ENCODE data around the gene MMP24.
A peak's percentile ranks its signal among the peaks of the same experiment; 100 is the strongest.

MMP24 gene

GRCh38 chr20:35293303-35294292 is 67.1 kb downstream of the MMP24 start:
- DNase-seq (ENCODE audit: low read depth in 2 of 2) = no peak

GRCh38 chr20:35294293-35294685 is 67.8 kb downstream of the MMP24 start:
- DNase-seq (ENCODE audit: low read depth in 2 of 2) = no peak

DNA sequence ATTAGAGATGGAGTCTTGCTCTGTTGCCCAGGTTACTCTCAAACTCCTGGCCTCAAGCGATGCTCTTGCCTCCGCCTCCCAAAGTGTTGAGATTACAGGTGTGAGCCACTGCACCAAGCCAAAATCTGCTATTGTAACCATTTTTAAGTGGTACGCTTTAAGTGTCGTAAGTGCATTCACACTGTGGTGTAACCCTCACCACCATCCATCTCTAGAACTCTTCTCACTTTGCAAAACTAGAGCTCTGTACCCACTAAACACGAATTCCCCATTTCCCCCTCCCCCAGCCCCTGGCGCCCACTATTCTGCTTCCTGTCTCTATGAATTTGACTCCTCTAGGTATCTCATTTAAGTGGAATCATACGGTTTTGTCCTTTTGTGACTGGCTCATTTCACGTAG is 68.6 kb downstream of the MMP24 start:
- no peak for DNase-seq (ENCODE audit: low read depth in 2 of 2)

DNA sequence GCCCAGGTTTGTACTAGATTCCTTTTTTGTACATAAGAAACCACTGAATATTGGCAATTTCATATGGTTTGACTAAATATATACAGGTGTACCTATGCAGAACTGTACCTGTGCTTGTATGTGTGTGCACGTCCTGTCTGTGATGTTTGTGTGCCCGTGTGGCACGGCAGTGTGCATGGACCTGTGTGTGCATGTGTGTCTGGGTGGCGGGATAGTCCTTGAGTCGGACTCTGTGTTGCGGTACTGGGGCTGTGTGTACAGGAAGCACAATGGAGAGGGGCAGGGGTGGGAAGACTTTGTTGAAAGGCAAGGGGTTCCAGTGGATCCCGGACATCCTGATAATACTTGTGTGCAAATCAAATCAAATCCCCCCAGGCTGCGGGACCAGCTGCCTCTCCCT is 69.2 kb downstream of the MMP24 start:
- no peak for DNase-seq (ENCODE audit: low read depth in 2 of 2)

GRCh38 chr20:35296101-35296554 is 69.6 kb downstream of the MMP24 start:
- no peak for DNase-seq (ENCODE audit: low read depth in 2 of 2)

DNA sequence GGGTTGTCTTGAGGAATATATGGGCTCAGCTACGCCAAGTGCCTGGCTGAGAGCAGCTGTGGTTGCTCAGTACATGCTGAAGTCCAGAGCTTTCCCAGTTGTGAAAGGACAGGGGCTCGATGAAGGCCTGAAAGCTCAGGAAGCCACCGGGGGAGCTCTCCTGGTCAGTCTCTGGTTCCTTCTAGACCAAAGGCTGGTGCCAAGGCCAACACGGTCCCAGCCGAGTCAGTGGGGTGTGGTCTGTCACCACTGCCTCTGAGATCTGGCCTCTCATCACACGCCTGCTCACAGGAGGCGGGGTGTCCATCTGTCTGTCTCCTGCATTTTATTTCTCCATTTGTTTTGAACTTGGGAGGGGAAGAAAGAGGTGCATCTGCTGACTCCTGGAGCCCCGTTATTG is 70.7 kb downstream of the MMP24 start:
- DNase-seq (ENCODE audit: low read depth in 2 of 2) = no peak

GRCh38 chr20:35297740-35298139 is 71.2 kb downstream of the MMP24 start:
- DNase-seq (ENCODE audit: low read depth in 2 of 2) = no peak

GRCh38 chr20:35298264-35298663 is 71.8 kb downstream of the MMP24 start:
- no peak for DNase-seq (ENCODE audit: low read depth in 2 of 2)

GRCh38 chr20:35299780-35300179 is 73.3 kb downstream of the MMP24 start:
- no peak for DNase-seq (ENCODE audit: low read depth in 2 of 2)

DNA sequence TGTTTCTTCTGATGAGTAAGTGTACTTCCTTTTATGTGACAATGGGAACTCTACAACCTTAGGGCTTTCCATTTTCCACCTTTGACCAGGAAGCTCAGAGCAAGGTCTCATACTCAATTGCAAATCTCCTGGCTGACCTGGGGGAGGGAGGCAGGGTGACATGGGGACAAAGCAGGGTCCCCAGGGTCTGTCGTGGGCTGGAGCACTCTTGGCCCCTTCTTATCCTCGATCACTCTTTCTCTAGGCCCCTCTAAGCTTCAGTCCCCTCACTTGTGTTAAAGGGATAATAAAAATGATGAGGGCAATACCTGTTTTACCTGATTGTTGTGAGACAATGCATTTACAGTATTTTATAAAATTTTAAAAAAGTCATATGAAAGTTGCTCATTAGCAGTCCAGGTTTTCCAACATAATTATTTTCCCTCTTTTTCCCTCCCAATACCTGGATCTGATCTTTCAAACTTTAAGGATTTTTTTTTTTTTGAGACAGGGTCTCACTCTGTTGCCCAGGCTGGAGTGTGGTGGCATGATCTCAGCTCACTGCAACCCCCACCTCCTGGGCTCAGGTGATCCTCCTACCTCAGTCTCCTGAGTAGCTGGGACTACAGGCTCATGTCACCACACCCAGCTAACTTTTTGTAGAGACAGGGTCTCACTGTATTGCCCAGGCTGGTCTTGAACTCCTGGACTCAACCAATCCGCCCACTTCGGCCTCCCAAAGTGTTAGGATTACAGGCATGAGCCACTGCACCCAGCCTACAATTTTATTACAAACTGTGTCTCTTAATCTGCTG is 74.2 kb downstream of the MMP24 start:
- no peak for DNase-seq (ENCODE audit: low read depth in 2 of 2)

- no peak for DNase-seq (ENCODE audit: low read depth in 2 of 2)
Measured at GRCh38 chr20:35301426-35301825, 74.9 kb downstream of the MMP24 start.

DNA sequence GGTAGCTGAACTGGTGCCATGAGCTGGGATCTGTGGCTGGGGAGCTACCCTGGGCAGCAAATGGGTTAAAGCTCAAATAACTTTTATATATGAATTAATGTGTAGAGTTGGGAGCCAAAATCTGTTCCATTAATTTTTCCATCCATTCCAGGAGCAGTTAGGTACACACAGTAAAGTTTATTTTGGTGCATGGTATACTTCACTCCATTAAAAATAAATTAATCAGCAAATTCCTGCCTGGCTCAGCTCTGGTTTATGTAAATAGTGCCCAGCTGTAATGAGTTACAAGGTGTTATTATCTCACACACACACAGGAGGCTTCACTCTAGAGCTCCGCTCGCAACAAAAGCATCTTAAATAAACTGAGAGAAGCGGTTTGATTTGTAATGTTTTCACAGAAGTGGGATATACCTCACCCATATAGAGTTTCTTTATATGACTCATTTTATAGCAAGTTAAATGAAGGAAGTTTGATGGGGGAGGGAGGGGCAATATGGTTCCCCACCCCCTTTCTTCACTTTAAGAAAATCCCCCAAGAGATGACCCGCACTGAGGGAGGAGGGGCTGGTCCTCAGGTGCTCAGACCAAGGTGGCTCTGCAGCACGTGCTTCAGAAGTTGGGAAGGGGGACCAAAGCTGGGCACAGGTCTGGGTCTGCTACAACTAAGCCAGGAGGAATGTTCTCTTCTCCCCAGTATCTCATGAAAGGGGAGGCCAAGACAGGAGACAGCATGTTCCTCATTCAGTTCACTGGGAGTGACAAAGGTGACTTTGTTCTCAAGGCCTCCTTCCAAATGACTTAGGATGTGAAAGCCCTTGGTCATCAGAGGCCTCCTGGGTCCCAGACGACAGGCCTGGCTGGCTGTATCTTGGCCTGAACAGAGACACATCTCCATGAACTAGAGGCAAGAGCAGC is 76.2 kb downstream of the MMP24 start:
- DNase-seq (ENCODE audit: low read depth in 2 of 2) = no peak

DNA sequence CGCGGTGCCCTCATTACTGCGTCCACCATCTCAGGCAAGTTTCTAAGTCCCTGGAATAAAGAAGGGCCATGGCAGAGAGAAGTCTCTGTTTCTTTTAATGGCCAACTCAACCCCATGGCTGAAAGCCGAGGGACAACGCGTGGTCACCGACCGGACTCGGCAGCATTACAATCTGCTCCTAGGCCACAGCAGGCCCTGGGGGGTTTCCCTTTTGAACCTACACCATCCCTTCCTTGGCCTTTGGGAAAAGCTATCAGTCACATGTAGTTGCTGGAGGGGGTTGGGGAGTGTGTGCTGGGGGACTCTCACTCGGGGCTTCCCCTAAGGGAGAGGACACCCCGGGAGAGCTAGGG is 76.9 kb downstream of the MMP24 start:
- DNase-seq (ENCODE audit: low read depth in 2 of 2) = no peak

DNA sequence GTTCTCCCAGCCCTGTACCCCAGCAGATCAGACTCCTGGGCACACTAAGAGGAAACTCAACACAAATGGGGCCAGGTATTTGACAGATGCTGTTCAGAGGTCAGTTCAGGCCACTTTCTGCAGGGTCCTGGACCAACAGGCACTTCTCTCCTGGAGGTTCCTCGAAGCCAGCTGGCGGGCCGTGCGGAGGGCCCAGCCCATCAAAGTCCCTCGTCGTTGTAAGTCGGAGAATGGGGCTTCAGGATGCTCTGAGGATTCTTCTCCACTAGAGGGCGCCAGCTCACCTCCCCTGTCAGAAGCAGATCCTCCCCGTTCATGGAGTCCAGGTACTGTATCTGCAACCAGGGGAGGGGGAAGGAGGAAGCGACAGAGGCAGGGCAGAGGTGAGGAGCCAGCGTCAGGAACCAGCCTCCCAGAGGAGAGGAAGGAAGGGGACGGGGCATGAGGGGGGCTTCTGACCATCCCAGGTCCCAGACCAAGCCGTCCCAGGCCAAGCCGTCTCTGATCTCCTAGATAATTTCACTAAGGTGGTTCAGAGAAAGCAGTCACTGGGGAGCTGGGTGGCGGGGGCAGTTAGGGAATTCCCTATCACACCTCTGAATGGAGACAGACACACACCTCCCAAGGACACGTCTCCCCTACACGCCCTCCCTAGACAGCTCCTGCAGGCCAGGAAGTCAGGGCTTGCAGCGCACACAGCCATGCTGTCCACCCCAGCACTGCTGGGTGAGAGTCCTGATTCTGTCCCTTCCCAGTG is 77.4 kb downstream of the MMP24 start:
- DNase-seq (ENCODE audit: low read depth in 2 of 2) = peak; percentile 64 to 74

- no peak for DNase-seq (ENCODE audit: low read depth in 2 of 2)
Measured at GRCh38 chr20:35304956-35305355, 78.5 kb downstream of the MMP24 start.

GRCh38 chr20:35305682-35306556 is 79.4 kb downstream of the MMP24 start:
- peak; percentile 25 to 46 for DNase-seq (ENCODE audit: low read depth in 2 of 2)

DNA sequence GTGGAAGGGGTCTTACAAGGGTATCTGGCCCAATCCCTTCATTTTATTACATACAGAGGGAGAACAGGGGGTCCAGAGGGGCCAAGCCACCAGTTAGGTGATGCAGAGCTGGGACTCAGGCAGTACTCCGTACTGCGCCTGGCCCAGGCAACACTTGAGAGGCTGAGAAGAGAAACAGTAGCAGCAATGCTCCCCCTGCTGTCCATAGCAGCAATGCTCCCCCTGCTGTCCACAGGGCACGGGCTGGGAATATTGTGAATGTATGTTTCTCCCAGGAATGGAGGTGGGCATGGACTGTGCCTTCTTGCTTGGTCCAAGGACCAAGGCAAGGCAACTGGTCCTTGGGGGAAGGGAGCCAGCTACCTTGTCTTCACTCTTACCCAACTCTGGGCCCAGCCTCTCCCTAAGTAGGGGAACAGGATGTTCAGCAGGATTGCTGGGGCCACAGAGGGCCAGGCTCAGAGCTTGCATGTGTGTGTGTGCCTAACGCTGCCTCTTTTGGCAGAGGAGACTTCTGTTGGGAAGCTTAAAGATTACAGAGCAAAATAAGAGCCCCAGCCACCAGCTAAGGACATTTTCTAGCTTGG is 80.5 kb downstream of the MMP24 start:
- no peak for DNase-seq (ENCODE audit: low read depth in 2 of 2)

DNA sequence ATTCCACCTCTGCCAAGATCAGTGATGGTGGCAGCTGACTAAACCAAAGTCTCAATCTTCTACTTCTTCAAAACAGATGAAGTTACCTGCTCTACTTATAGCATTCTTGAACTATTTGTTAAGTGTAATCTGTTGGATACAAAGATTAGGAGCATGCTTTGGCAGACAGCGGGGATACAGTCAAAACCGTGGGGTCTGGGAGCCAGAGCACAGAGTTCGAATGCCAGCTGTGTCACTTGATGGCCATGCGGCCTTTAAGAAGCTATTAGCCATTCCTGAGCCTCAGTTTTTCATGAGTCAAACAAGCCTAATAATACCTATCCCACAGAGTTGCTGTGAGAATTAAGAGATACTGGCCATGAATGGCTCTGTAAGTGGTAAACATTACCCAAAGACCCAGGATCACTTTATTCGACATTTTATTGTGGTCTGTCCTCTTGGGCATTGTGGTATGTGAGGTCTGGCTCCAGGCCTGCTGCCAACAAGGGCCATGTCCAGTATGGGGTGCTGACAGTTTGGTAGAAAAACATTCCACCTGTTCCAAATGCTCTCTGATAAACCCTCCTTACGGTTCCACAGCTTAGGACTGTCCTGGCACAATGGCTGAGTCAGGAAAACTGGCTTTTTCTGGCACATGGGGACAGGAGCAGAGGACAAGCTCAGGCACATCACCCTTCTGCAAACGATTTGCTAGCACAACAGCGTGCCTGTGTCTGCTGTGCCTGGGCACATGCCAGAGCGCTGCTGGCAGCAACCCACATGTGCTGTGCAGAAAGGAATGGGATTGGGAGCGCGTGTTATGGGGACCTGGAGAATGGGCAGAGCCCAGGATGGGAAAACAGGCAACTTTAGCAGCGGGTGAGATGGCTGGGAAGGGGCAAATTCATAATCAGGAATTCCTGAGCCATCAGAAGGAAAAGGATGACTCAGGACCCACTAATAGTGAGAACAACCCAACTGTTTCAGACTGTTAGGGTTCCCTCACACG is 81.5 kb downstream of the MMP24 start:
- no peak for DNase-seq (ENCODE audit: low read depth in 2 of 2)
